GM19372 (cell line): ENCODE data around the gene SLBP.

Source experiments
- ATAC-seq: cut with Tn5 transposase; IDR thresholded peaks from one replicate; pipeline ENCODE4 v1.9.1; 2021; ENCODE audit warnings: mild to moderate bottlenecking, low read depth, moderate library complexity; ENCODE audit not compliant: unreplicated experiment

The SLBP gene

GRCh38 chr4:1658581-1658980, 53.5 kb downstream of the SLBP start:
- ATAC-seq, result no peak

- no peak for ATAC-seq
Measured at GRCh38 chr4:1658146-1658545, 54.0 kb downstream of the SLBP start.

DNA sequence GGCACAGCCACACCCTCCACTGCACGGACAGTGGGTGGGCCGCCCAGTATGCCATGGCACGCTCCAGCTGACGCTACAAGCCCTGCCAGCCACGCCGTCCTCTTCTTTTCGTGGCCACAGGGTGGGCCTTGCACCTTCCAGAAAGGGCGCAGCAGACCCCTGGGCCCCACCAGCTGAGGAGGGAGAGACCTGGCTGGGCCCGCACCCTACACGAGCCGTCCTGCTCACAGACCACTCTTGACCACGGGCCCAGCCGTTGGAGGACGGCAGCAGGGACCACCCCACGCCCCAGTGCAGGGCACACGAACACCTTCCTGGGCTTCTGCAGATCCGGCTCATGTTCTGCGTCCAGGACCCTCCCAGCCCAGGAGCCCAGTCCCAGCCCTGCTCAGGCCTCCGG, 55.1 kb downstream of the SLBP start:
- ATAC-seq, result no peak

- no peak for ATAC-seq
Measured at GRCh38 chr4:1656132-1656531, 56.0 kb downstream of the SLBP start.

GRCh38 chr4:1655676-1656075, 56.4 kb downstream of the SLBP start:
- no peak for ATAC-seq

GRCh38 chr4:1655081-1655480, 57.0 kb downstream of the SLBP start:
- no peak for ATAC-seq

GRCh38 chr4:1654216-1654955, 57.7 kb downstream of the SLBP start:
- no peak for ATAC-seq

DNA sequence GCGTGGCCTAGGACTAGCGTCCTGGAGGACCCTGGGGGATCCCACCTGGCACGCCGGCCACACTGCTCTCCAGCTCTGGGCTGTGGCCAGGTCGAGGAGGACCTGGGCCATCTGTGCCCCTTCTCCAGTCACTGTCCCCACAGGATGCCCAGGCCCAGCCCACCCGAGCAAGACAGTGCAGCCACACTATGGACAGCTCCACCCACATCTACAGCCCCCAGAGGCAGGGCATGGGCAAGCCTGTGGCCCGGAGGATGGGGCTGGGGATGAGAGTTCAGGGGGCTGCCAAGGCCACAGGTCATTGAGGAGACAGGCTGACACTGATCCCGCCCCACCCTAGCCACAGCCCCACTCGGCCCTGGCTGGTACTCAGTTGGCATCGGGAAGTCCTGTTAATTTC, 58.3 kb downstream of the SLBP start:
- ATAC-seq, result no peak

DNA sequence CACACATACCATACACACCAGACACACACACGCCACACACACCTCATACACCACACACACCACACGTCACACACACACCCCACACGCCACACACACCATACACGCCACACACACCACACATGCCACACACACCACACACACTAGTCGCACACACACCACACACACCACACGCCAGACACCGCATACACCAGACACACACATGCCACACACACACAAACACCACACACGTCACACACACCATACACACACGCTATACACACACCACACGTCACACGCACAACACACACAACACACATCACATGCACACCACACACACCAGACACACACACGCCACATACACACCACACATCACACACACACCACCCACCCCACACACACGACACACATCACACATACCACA, 60.0 kb downstream of the SLBP start:
- no peak for ATAC-seq

DNA sequence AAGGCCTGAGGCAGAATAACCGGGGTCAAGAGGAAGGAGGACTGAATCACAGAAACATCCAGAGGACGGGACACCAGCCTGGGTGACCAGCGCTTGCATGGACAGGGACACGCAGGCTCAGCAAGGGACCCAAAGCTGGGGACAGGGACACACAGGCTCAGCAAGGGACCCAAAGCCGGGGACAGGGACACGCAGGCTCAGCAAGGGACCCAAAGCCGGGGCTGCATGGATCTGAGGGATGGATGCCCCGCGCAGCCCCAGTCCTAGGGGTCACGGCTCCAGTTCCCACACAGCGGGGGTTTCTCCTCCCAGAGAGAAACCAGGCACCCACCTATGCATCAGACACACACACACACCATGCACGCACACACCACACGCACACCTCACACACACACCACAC, 60.5 kb downstream of the SLBP start:
- no peak for ATAC-seq

GRCh38 chr4:1648962-1649361, 63.2 kb downstream of the SLBP start:
- ATAC-seq, result no peak

- ATAC-seq, result no peak
Measured at GRCh38 chr4:1647432-1647831, 64.7 kb downstream of the SLBP start.

- no peak for ATAC-seq
Measured at GRCh38 chr4:1646690-1647089, 65.4 kb downstream of the SLBP start.

- no peak for ATAC-seq
Measured at GRCh38 chr4:1644891-1645657, 67.0 kb downstream of the SLBP start.

DNA sequence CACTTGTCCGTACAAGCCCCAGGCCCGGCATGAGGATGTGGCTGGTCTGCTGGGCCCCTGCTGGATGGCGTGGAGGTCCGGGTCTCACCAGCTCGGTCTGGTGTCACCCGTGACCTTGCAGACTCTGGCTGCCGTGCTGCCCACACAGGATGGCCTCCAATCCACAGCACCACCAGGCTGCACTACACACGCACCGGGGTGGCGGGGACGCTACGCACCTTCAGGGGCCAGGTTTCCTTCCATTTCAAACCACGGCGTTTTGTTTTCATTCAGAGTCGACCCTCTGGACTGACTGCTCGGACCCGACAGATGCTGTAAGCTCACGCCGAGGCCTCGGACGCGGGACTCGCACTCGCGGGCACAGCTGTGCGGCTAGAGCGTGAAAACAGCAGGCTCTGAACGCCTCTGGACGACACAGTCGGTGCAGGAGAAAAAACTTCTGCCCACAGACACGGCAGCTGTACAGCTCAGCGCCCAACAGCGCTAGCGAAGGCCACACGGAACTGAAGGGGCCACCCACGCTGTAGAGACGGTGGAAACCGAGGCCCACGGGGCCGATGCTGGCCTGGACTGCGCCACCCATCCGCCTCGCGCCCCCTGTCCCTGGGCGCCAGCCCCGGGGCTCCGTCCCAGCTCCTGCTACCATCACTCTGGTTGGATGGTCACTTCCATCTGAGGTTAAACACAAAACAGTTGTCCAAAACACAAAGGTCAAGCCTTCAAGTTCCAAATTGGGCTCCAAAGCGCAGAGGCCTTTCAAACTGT, 68.0 kb downstream of the SLBP start:
- ATAC-seq, result no peak
